ENCODE measurements around the gene LRRC4B. TPM values are rescaled to one million over a fixed set of nuclear protein-coding genes. Genes with fewer than 3 reads are reported as not detected.

Gene LRRC4B
- total RNA-seq, 2 donors from 2014 or later, result 2.3 to 7.0 TPM

DNA sequence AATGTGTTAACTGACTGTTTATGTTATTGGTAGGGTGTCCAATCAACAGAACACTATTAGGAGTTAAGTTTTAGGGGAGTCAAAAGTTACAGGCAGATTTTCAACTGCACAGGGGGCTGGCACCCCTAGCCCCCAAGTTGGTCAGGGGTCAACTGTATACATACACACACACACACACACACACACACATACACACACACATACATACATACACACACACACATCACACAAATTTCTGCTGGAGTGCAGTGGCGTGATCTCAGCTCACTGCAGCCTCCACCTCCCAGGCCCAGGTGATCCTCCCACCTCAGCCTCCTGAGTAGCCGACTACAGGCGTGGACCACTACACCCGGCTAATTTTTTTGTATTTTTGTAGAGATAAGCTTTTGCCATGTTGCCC lies 10.2 kb downstream of the LRRC4B start:
- Mint-ChIP-seq H3K27me3 (ENCODE audit: insufficient read depth) (peaks cover 84% of the 10 kb centered on the region), H3K36me3 (ENCODE audit: low read depth) (no peaks in the 10 kb centered on the region), H3K27ac (no peak overlapping the region), H3K4me3 (no peak overlapping the region), H3K4me1 (peaks cover 8% of the 10 kb centered on the region), H3K9me3 (no peaks in the 10 kb centered on the region)
- Histone ChIP-seq H3K9me3 (ENCODE audit: control insufficient read depth, low read length) (no peaks in the 10 kb centered on the region), H3K27me3 (ENCODE audit: control insufficient read depth, insufficient read depth, low read length, poor library complexity, severe bottlenecking) (no peaks in the 10 kb centered on the region), H3K4me1 (ENCODE audit: control insufficient read depth, insufficient read depth, low read length) (no peaks in the 10 kb centered on the region), H3K4me3 (ENCODE audit: low read length) (no peak overlapping the region), H3K27ac (ENCODE audit: low read depth, low read length) (no peak overlapping the region), H3K9ac (ENCODE audit: extremely low read depth, low read length, poor library complexity, severe bottlenecking) (no peak overlapping the region), H3K36me3 (ENCODE audit: control insufficient read depth, insufficient read depth, low read length) (no peaks in the 10 kb centered on the region)
- TF ChIP-seq, protein P1, sequence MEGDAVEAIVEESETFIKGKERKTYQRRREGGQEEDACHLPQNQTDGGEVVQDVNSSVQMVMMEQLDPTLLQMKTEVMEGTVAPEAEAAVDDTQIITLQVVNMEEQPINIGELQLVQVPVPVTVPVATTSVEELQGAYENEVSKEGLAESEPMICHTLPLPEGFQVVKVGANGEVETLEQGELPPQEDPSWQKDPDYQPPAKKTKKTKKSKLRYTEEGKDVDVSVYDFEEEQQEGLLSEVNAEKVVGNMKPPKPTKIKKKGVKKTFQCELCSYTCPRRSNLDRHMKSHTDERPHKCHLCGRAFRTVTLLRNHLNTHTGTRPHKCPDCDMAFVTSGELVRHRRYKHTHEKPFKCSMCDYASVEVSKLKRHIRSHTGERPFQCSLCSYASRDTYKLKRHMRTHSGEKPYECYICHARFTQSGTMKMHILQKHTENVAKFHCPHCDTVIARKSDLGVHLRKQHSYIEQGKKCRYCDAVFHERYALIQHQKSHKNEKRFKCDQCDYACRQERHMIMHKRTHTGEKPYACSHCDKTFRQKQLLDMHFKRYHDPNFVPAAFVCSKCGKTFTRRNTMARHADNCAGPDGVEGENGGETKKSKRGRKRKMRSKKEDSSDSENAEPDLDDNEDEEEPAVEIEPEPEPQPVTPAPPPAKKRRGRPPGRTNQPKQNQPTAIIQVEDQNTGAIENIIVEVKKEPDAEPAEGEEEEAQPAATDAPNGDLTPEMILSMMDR (conservative IDR thresholded peaks at IDR 0.05), result no peak
- DNase-seq, result no peak
- 80 to 88% methylated on average over 1 to 3 of the region's 4 CpGs for WGBS, 2 experiments (ENCODE audit: insufficient coverage in 1 of 2, insufficient read length in 1 of 2)

DNA sequence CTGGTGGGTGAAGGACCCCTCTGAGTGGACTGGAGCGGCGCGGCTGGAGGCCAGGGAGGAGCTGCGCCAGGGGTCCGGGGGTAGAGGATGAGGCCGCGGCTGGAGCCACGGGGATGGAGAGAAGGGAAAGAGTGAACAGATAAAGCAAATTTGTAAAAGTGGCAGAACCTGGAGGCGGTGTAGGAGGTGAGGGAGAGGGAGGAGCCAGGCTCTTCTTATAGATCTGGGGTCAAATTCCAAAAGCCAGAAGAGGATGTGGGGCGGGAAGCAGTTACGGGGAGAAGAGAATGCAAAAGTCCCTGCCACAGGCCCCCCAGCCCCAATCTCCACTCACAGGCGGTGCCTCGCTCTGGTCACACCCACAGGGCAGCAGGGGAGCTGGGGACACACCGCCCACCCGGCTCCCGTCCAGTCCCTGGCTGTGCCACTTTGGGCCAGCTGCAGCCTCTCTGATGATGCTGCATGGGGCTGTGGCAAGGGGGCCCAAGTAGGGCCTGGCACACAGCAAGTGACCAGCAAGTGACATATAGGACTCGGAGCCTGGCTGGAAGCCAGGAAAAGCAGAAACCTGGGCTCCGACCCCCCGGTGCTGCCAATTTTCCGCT lies 11.1 kb downstream of the LRRC4B start:
- Histone ChIP-seq H3K9me3 (ENCODE audit: control insufficient read depth, low read length) (no peaks in the 10 kb centered on the region), H3K9ac (ENCODE audit: extremely low read depth, low read length, poor library complexity, severe bottlenecking) (no peak overlapping the region), H3K36me3 (ENCODE audit: control insufficient read depth, insufficient read depth, low read length) (no peaks in the 10 kb centered on the region), H3K4me3 (ENCODE audit: low read length) (no peak overlapping the region), H3K4me1 (ENCODE audit: control insufficient read depth, insufficient read depth, low read length) (no peaks in the 10 kb centered on the region), H3K27ac (ENCODE audit: low read depth, low read length) (no peak overlapping the region), H3K27me3 (ENCODE audit: control insufficient read depth, insufficient read depth, low read length, poor library complexity, severe bottlenecking) (no peaks in the 10 kb centered on the region)
- Mint-ChIP-seq H3K27ac (no peak overlapping the region), H3K27me3 (ENCODE audit: insufficient read depth) (peaks cover 84% of the 10 kb centered on the region), H3K4me3 (peak overlapping the region; percentile 71), H3K9me3 (no peaks in the 10 kb centered on the region), H3K36me3 (ENCODE audit: low read depth) (no peaks in the 10 kb centered on the region), H3K4me1 (peaks cover 4% of the 10 kb centered on the region)
- DNase-seq, result no peak
- TF ChIP-seq, protein P1 (conservative IDR thresholded peaks at IDR 0.05), result no peak
- WGBS, 2 experiments (ENCODE audit: insufficient coverage in 1 of 2, insufficient read length in 1 of 2), result 56 to 59% methylated on average over 10 to 19 of the region's 20 CpGs

DNA sequence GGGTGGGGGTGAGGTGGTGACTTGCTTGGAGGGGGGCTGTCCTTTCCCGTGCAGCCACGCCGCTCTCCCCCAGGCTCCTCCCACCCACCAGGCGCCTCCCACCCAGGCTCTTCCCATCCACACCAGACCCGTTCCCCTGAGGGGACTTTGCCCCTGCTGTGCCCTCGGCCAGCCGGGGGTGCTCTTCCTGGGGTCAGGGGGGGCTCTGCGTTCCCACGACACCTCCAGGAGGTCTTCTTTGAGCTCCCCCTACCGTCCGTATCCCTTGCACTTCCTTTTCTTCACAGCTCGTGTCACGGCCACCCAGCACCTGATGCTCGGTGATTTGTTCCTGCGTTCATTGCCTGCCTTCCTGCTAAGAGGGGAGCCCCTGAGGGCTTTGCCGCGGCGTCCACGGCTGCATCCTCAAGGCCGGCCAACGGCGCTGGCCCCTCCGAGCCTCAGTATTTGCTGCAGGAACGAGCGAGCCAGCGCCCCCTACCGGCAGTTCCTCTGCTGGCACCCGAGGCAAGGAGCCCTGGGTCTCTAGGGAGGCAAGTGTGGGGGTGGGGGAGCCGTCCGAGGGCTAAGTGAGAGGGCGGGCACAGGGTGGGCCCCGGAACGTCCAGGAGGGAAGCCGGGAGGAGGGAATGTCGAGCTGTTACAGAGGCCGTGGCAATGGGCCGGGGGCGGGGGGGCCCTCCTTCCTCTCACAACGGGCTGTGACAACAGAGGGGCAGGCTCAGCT lies 11.8 kb downstream of the LRRC4B start:
- peaks cover 6% of the 10 kb centered on the region for H3K4me1 Mint-ChIP-seq
- H3K27me3 ChIP-seq (ENCODE audit: control insufficient read depth, insufficient read depth, low read length, poor library complexity, severe bottlenecking), result no peaks in the 10 kb centered on the region
- H3K27me3 Mint-ChIP-seq (ENCODE audit: insufficient read depth), result peaks cover 88% of the 10 kb centered on the region

More for the DNA sequence above, 11.8 kb downstream of the LRRC4B start:
- Histone ChIP-seq H3K4me1 (ENCODE audit: control insufficient read depth, insufficient read depth, low read length) (no peaks in the 10 kb centered on the region), H3K36me3 (ENCODE audit: control insufficient read depth, insufficient read depth, low read length) (no peaks in the 10 kb centered on the region), H3K27ac (ENCODE audit: low read depth, low read length) (no peak overlapping the region), H3K9ac (ENCODE audit: extremely low read depth, low read length, poor library complexity, severe bottlenecking) (no peak overlapping the region), H3K4me3 (ENCODE audit: low read length) (peak overlapping the region; percentile 75), H3K9me3 (ENCODE audit: control insufficient read depth, low read length) (no peaks in the 10 kb centered on the region)
- peak overlapping the region; percentile 42 for H3K27ac Mint-ChIP-seq
- 41 to 42% methylated on average over 7 to 38 of the region's 39 CpGs for WGBS, 2 experiments (ENCODE audit: insufficient coverage in 1 of 2, insufficient read length in 1 of 2)
- peak; percentile 99 for DNase-seq
- TF ChIP-seq, protein P1 (conservative IDR thresholded peaks at IDR 0.05), result peak; percentile 95
- H3K36me3 Mint-ChIP-seq (ENCODE audit: low read depth), result no peaks in the 10 kb centered on the region
- no peaks in the 10 kb centered on the region for H3K9me3 Mint-ChIP-seq
- peak overlapping the region; percentile 71 for H3K4me3 Mint-ChIP-seq

All from endodermal cell (in vitro differentiated cells).